ENCODE results near the gene RHOJ. TPM values are rescaled to one million over a fixed set of nuclear protein-coding genes. Genes with fewer than 3 reads are reported as not detected.

RHOJ gene
- total RNA-seq, 1 experiment from 2014 or later = not detected

GRCh38 chr14:63308723-63309317 lies 104.6 kb downstream of the RHOJ start:
- peak; percentile 53 for DNase-seq
- BruUV-seq (replicated peaks) = no TSS peak
- H3K27me3 ChIP-seq (replicated peaks; ENCODE audit: control insufficient read depth, insufficient read depth, low read length) = no peaks in the 10 kb centered on the region; the same call in 1 of the 2 replicates
- Mint-ChIP-seq H3K4me3 (ENCODE audit: unreplicated experiment) (no peak overlapping the region), H3K36me3 (ENCODE audit: insufficient read depth, unreplicated experiment) (no peaks in the 10 kb centered on the region), H3K27me3 (ENCODE audit: insufficient read depth, unreplicated experiment) (peaks cover 12% of the 10 kb centered on the region), H3K27ac (ENCODE audit: unreplicated experiment) (no peak overlapping the region), H3K9me3 (ENCODE audit: unreplicated experiment) (no peaks in the 10 kb centered on the region), H3K4me1 (ENCODE audit: low read depth, unreplicated experiment) (no peaks in the 10 kb centered on the region)
- TF ChIP-seq CTCF (IDR thresholded peaks at IDR 0.05; ENCODE audit: insufficient read depth in 1 of 2, low read depth in 1 of 2, low read length in 1 of 2, severe bottlenecking in 1 of 2, unreplicated experiment in 1 of 2) = peak; percentile 59 to 84
- intact Hi-C loops (cut with micrococcal nuclease; ENCODE audit: unreplicated experiment) = loop anchor here (1.0 kb wide), 1 partner anchor 1146 kb away; no protein-coding TSS in a partner anchor
- no peaks in the 10 kb centered on the region for H3K9me3 ChIP-seq
- no peaks in the 10 kb centered on the region for H3K4me1 ChIP-seq
- ChIA-PET POLR2A (no interaction called here), CTCF (no interaction called here)
- no peak overlapping the region for H3K4me3 ChIP-seq (ENCODE audit: low read depth, low read length)
- no peaks in the 10 kb centered on the region for H3K36me3 ChIP-seq (ENCODE audit: control insufficient read depth, insufficient read depth, low read length)

GRCh38 chr14:63318835-63319234 lies 114.6 kb downstream of the RHOJ start, which contains the start of gene GPHB5:
Gene GPHB5 (minus strand): TSS chr14:63318935. CDS start chr14:63317849, 1,086 bp downstream.
- H3K36me3 ChIP-seq (ENCODE audit: control insufficient read depth, insufficient read depth, low read length) = no peaks in the 10 kb centered on the region

GRCh38 chr14:63322472-63322871 lies 118.2 kb downstream of the RHOJ start:
- Mint-ChIP-seq H3K9me3 (ENCODE audit: unreplicated experiment) (no peaks in the 10 kb centered on the region), H3K4me1 (ENCODE audit: low read depth, unreplicated experiment) (no peaks in the 10 kb centered on the region), H3K4me3 (ENCODE audit: unreplicated experiment) (no peak overlapping the region), H3K36me3 (ENCODE audit: insufficient read depth, unreplicated experiment) (no peaks in the 10 kb centered on the region), H3K27ac (ENCODE audit: unreplicated experiment) (no peak overlapping the region), H3K27me3 (ENCODE audit: insufficient read depth, unreplicated experiment) (peaks cover 18% of the 10 kb centered on the region)
- ChIA-PET POLR2A (no interaction called here), CTCF (no interaction called here)
- no peak overlapping the region for H3K4me3 ChIP-seq (ENCODE audit: low read depth, low read length)
- H3K36me3 ChIP-seq (ENCODE audit: control insufficient read depth, insufficient read depth, low read length) = no peaks in the 10 kb centered on the region
- no peak for TF ChIP-seq CTCF (IDR thresholded peaks at IDR 0.05; ENCODE audit: insufficient read depth in 1 of 2, low read depth in 1 of 2, low read length in 1 of 2, severe bottlenecking in 1 of 2, unreplicated experiment in 1 of 2)
- BruUV-seq (replicated peaks) = no TSS peak
- H3K27me3 ChIP-seq (replicated peaks; ENCODE audit: control insufficient read depth, insufficient read depth, low read length) = no peaks in the 10 kb centered on the region
- intact Hi-C loops (cut with micrococcal nuclease; ENCODE audit: unreplicated experiment) = no loop called here
- no peak for DNase-seq
- H3K4me1 ChIP-seq = no peaks in the 10 kb centered on the region
- H3K9me3 ChIP-seq = no peaks in the 10 kb centered on the region

More at GRCh38 chr14:63318835-63319234, 114.6 kb downstream of the RHOJ start, which contains the start of gene GPHB5:
- Mint-ChIP-seq H3K27ac (ENCODE audit: unreplicated experiment) (no peak within 1 kb of the TSS), H3K27me3 (ENCODE audit: insufficient read depth, unreplicated experiment) (peaks cover 16% of the 10 kb centered on the region), H3K4me1 (ENCODE audit: low read depth, unreplicated experiment) (no peaks in the 10 kb centered on the region), H3K9me3 (ENCODE audit: unreplicated experiment) (no peaks in the 10 kb centered on the region), H3K36me3 (ENCODE audit: insufficient read depth, unreplicated experiment) (no peaks in the 10 kb centered on the region), H3K4me3 (ENCODE audit: unreplicated experiment) (no peak within 1 kb of the TSS)
- H3K9me3 ChIP-seq = no peaks in the 10 kb centered on the region
- H3K27me3 ChIP-seq (replicated peaks; ENCODE audit: control insufficient read depth, insufficient read depth, low read length) = no peaks in the 10 kb centered on the region
- no peak within 1 kb of the TSS for H3K4me3 ChIP-seq (ENCODE audit: low read depth, low read length)
- ChIA-PET CTCF (no interaction called here), POLR2A (no interaction called here)
- no TSS peak for BruUV-seq (replicated peaks)
- no peak for TF ChIP-seq CTCF (IDR thresholded peaks at IDR 0.05; ENCODE audit: insufficient read depth in 1 of 2, low read depth in 1 of 2, low read length in 1 of 2, severe bottlenecking in 1 of 2, unreplicated experiment in 1 of 2)
- intact Hi-C loops (cut with micrococcal nuclease; ENCODE audit: unreplicated experiment) = no loop called here
- H3K4me1 ChIP-seq = no peaks in the 10 kb centered on the region
- DNase-seq = no peak

Data from Caco-2 (cell line).